Femur (tissue), 1 donor: ENCODE results near the gene NCAPG2.
"Not testable (repeated sequence)": the region's sequence is repeated elsewhere in the genome, so short reads cannot be mapped to it uniquely, and the experiment has no call there.

Experiments
- DNase-seq: peaks from one replicate; pipeline ENCODE4 v3.0.0-alpha.2; 2017

NCAPG2 gene

GRCh38 chr7:158664406-158664805, 40.2 kb downstream of the NCAPG2 start:
- no peak for DNase-seq

- DNase-seq = no peak
Measured at GRCh38 chr7:158663428-158663741, 41.2 kb downstream of the NCAPG2 start.

- DNase-seq = no peak
Measured at GRCh38 chr7:158662610-158663427, 41.8 kb downstream of the NCAPG2 start.

GRCh38 chr7:158658475-158658874, 46.1 kb downstream of the NCAPG2 start:
- DNase-seq = no peak

GRCh38 chr7:158657189-158657746, 47.3 kb downstream of the NCAPG2 start:
- no peak for DNase-seq

- no peak for DNase-seq
Measured at GRCh38 chr7:158655931-158656441, 48.6 kb downstream of the NCAPG2 start.

- no peak for DNase-seq
Measured at GRCh38 chr7:158655507-158655906, 49.1 kb downstream of the NCAPG2 start.

- DNase-seq = no peak
Measured at GRCh38 chr7:158651968-158652565, 52.5 kb downstream of the NCAPG2 start.

- no peak for DNase-seq
Measured at GRCh38 chr7:158650821-158651225, 53.8 kb downstream of the NCAPG2 start.

- DNase-seq = no peak
Measured at GRCh38 chr7:158649279-158649678, 55.3 kb downstream of the NCAPG2 start.

- no peak for DNase-seq
Measured at GRCh38 chr7:158648787-158649186, 55.8 kb downstream of the NCAPG2 start.

- no peak for DNase-seq
Measured at GRCh38 chr7:158648168-158648567, 56.4 kb downstream of the NCAPG2 start.

GRCh38 chr7:158647475-158647792, 57.2 kb downstream of the NCAPG2 start:
- no peak for DNase-seq

GRCh38 chr7:158646766-158647474, 57.7 kb downstream of the NCAPG2 start:
- no peak for DNase-seq

GRCh38 chr7:158645842-158646241, 58.8 kb downstream of the NCAPG2 start:
- no peak for DNase-seq

GRCh38 chr7:158642149-158642548, 62.5 kb downstream of the NCAPG2 start:
- DNase-seq = no peak

GRCh38 chr7:158638001-158638400, 66.6 kb downstream of the NCAPG2 start:
- no peak for DNase-seq

GRCh38 chr7:158633055-158633956, 71.3 kb downstream of the NCAPG2 start:
- no peak for DNase-seq

GRCh38 chr7:158631574-158632195, 72.9 kb downstream of the NCAPG2 start:
- DNase-seq = no peak

- not testable (repeated sequence) for DNase-seq
Measured at GRCh38 chr7:158626289-158626688, 78.3 kb downstream of the NCAPG2 start.

- DNase-seq = no peak
Measured at GRCh38 chr7:158623241-158623640, 81.4 kb downstream of the NCAPG2 start.

GRCh38 chr7:158620839-158621441, 83.7 kb downstream of the NCAPG2 start:
- DNase-seq = no peak
